GM18498 (cell line): ENCODE measurements around the gene PSMG3.

Experiments
- ATAC-seq: cut with Tn5 transposase; IDR thresholded peaks from one replicate; pipeline ENCODE4 v1.9.1; 2021; ENCODE audit warnings: mild to moderate bottlenecking, moderate library complexity; ENCODE audit not compliant: unreplicated experiment

Gene PSMG3

DNA sequence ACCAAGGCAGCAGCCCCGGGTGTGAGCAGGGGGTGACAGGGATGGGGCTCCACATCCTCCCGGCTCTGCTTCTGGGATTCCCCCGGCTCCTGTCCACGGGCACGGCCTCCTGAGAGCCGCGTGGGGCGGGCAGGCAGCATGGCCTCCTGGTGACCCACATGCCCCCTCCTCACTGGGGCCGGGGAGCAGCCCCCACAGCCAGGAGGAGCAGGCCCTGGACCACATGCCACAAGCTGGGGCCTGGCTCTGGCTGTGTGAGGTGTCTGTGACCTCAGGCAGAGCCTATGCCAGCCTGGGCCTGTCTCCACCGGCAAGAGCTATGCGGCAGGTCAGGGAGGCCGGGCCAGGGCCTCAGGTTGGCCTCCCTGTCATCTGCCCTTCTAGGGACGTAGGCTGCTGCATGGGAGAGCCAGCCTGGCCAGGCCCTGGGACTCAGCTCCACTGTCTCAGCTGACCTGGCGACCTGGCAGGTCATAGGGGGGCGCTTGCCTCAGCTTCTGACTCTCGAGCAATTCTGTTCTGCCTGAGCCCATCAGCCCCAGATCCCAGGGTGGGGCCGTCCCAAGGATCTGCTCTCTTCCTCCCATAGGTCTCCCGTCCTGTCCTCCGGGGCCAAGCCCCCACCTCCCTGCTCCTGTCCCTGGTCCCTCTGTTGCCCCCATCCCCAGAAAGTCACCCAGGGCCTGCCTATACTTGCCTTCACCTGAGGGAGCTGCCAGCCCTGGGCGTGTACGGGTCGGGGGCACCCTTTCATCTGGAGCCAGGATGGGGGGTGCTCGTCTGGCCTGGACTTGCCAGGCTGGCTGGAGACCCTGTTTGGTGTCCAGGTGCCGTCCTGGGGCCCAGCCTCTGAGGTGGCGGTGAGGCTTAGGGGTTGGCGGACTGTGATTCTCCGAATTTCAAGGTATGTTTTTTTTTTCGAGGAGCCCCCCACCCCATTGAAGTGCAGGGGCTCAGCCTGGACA is 9.9 kb downstream of the PSMG3 start:
- ATAC-seq = no peak

DNA sequence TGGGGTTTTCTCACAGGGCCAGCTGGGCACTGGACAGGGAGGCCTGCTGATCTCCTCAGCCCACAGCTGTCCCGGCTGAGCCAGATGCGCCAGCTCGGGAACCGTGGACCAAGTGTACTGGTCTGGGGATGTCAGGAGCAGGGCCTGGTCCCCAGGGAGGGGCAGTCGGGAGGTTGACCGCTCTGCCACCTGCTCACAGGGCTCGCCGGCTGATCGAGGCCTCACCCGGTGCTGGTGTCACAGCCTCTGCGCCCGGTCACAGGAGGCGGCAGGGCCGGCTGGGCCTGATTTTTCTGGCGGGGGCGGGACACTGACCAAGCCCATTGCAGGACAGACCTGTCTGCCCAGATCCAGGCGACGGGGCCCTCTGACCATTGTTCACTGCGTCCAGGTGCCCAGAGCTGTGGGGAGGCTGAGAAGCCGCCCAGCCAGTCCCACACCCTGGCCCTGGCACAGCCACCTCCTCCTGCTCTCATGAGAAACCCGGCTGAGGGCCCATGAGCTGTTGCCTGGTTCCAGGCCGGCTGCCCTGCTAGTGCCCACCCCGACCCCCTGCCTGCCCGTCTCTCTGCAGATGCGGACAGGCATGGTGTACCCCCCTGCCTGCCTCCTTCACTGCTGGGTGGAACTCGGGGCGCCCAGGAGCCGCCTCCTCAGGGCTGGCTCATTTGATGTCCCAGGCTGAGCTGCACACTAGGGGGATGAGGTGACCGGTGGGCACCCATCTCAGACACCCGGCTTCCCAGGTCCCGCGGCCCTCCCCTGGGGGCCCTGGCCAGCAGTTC is 10.8 kb downstream of the PSMG3 start:
- no peak for ATAC-seq

DNA sequence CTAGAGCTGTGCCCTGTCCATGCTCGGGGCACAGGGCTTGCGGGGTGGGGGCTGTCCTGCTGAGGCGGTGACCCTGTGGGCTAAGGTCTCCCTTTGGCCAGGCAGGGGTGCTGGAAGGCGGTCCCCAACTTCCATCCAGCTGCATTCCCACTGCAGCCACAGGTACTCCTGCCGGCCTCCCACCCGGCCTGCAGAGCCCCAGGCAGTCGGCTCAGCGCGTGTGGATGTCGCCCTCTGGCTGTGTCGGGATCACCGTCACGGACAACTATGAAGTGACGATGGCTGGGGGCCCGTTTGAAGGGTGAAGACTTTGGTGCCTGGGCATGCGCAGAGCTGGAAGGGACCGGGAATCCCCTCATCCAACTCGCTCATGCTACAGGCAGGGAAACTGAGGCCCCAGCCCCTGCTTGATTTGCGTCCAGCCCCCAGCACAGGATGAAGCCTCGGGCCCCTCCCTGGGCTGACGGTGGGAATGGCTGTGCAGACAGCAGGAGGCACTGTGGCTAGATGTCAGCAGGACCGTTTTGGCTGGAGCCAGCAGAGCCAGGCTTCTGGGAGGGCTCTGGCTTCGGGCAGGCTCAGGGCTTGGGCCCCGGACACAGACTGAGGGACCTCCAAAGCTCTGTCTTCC is 11.5 kb downstream of the PSMG3 start:
- ATAC-seq = no peak

DNA sequence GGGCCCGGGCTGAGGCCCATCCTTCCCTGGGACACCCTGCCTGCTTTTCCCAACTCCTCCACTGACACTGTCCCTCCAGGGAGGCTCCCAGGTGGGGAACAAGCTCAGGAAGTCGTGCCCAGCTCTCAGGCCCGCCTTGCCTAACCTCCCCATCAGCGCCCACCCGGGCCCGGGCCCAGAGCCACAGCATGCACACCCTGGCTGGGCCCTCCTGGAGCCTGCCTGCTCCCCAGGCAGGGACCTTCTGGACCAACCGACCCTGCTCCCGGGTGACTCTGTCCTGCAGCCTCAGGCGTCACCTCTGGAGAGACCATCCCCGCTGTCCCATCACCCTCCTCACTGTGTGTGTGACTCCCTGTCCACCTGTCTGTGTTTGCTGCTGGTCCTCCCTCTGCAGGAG is 12.1 kb downstream of the PSMG3 start:
- ATAC-seq = no peak

DNA sequence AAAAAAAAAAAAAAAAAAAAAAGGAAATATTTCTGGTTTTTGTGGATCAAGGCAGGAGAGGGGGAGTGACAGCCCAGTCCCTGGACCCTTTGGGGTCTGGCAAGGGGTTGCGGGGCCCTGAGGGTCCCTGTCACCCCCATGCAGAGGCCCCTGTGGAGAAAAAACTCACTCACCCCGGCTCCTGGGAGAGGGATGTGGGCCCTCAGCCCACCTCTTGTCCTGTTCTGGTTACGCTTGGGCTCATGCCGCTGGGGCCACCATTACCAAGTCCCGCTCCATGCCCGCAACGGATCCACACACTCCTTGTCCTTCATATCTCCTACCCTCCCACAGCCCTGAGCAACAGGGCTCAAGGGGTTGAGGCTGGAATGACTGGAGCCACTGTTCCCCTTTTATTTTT is 12.8 kb downstream of the PSMG3 start:
- ATAC-seq = no peak

DNA sequence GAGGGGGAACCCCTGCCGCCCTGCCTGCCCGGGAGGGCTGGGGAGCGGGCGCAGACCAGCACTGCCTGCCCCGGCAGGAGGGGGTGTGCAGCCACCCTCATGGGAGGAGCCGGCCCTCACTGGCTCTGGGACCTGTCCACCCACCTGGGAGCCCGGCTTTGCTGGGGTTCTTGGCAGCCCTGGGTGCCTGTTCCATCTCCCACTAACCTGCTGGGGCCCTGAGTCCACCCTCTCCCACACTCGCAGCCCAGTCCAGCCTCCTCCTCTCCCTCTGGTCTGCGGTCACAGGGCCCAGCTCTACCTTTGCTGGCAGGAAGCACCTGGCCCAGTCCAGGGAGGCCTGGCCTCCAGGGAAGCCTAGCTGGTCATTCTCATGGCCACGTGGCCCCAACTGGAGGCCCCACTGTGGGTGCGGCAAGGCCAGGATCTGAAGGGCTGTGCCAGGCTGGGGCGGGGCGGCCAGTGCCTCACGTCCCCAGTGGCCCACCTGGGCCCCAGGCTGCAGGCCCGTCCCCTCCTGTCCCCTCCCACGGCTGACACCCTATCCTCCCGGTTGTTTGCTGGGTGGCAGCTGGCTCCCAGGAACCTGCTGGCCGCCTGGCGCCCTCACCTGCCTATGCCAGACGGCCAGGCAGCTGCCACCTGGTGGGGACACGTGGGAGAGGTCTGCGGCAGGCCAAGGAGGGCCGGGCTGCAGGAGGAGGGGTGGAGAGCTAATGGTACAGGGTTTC is 13.9 kb downstream of the PSMG3 start, which contains the start of gene TMEM184A:
TSS of gene TMEM184A (minus strand) at position 393 of the 731 bp plus-strand sequence. CDS start 721 bp downstream, outside the sequence.
- ATAC-seq = peak; percentile 50

DNA sequence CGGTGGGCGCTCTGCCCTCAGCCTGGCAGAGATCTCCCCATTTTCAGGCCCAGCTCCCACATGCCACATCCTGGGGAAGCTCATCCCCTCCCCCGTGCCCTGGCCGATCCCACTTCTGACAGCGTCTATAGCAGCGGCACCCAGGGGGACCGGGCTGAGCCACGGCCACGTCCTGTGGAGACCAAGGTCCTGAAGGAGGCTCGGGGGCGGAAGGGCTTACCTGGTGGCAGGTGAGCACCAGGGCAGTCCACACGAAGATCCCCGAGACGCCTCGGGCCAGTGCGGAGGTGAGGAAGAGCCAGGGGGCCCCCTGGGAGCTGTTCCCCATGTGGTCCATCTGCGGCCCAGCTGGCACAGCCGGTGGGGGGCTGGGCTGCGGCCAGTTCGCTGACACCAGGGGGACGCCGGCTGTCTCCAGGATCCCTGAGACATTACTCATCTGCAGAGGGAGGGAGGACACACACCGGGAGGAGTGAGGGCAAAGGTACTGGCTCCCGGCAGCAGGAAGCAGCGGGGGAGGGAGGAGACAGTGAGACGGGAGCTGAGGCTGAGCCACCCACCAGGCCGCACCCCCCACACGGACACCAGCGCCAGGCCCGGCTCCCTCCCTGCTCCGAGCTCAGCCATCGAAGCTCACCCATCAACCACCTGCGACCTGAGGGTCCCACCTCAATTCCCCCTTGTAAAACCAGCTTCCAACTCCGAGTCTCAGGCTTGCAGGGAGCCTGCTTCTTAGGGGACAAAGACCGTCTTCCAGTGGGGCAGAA is 14.6 kb downstream of the PSMG3 start:
- no peak for ATAC-seq

DNA sequence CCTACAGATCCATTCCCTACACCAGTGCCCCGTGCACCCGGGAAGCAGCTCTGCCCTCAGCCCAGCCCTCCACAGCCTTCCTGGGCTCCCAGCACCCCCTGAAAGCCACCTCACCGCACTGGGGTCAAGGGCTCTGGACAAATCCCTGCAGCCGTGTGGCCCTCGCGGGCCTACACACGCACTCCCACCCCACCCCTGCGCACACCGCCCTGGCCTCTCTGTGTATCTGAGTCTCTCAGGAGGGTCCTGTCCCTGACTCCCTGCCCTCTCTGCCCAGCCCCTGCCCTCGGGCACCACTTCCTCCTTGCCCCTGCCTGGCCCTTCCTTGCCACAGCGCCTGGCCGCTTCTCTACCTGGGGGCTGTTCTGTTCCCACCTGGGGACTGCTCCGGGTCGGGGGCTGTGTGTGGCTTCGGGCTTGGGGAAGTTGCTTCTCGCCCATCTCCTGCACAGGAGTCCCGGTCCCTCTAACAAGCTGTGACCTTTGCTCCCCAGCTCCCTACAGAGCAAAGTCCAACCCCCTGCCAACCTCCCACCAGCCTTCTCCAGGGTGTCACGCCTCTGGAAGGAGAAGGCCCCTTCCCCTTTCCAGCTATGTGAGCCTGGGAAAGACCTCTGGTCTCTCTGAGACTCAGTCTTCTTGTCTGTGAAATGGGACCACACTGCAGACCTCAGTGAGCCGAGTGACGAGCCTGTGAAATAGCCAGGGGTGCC is 15.3 kb downstream of the PSMG3 start:
- ATAC-seq = no peak

DNA sequence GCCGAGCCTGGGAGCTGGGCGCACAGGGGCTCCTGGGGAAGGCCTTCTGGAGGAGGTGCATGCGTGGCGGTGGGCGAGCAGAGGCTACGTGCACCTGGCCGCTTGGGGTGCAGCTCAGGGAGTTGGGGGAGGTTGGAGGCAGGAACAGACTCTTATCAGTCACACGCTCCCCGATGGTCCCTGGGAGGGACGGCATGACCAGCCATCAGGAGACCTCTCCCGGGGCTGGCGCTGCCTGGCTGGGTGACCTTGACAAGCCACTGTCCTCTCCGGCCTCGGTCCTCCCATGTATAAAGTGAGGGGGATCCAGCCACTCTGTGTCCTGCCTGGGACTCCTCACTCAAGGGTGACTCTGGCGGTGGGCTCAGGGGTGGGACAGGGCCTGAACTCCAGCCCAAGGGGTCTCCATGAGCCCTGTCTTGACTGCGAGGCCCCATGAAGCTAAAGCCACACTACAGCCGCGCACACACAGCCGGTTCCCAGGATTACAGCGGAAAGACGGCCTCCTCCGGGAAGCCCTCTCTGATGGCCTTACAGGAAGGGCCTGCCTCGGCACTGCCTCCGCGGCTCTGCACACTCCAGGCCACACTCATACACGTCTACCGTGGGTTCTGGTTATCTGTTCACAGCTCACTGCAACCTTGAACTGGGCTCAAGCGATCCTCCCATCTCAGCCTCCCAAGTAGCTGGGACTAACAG is 16.2 kb downstream of the PSMG3 start:
- no peak for ATAC-seq

DNA sequence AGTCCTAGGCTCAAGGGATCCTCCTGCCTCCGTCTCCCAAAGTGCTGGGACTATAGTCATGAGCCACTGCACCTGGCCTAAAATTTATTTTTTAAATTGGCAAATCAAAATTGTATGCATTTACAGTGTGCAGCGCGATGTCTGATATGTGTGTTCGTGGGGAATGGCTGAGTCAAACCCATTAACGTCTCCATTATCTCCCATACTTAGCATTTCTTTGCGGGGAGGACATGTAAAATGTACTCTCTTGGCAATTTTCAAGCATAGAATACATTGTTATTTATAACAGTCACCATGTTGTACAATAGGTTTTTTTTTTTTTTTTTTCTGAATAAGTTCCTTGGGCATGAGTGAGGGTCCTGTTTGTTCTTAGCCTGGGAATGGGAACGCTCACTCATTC is 17.6 kb downstream of the PSMG3 start:
- ATAC-seq = no peak

DNA sequence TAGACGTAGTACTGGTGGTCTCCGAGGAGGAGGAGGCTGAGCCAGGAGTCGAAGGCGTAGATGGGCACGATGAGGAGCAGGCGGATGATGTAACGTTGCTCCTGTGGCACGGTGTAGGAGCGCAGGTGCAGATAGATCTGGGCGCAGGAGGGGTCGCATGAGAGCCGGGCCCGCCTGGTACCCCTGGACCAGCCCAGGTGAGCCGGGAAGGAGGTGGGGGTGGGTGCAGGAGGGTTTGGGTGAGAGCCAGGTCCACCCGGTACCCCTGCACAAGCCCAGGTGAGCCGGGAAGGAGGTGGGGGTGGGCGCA is 19.0 kb downstream of the PSMG3 start:
- no peak for ATAC-seq

DNA sequence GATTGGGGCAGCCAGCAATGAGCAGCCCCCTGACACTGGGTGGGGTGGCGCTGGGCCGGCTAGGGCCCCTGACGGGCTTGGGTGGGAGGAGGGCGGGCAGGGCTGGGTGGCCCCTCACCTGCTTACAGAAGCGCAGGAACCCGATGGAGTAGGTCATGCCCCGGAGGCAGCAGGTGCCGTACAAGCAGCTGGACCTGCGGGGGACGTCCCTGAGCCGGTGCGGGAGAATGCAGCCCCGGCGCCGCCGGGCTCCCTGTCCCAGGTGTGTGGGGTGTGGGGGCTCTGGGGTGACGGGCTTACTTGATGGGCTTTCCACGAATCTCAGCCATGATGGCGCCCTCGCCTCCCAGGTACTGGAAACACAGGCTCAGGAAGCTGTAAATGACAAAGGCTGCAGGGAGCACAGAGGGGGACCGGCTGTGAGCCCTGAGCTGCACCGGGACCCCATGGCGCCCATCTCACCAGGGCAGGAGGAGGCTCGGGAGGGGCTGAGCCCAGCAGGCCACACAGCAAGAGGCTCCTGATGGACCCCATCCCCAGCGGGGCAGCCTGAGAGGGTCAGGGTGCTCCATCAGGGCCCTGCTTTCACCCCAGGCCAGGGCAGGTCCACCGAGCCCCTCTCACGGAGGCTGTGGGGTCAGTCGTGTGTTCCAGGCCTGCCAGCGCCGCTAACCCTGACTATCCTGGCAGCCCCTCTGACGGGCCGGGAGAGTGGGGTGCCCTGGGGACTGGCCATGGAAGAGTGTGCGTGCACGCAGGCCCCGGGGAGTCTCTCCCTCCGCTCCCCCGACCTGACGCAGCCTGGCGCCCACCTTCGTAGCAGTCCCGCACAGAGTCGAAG is 19.6 kb downstream of the PSMG3 start:
- no peak for ATAC-seq

DNA sequence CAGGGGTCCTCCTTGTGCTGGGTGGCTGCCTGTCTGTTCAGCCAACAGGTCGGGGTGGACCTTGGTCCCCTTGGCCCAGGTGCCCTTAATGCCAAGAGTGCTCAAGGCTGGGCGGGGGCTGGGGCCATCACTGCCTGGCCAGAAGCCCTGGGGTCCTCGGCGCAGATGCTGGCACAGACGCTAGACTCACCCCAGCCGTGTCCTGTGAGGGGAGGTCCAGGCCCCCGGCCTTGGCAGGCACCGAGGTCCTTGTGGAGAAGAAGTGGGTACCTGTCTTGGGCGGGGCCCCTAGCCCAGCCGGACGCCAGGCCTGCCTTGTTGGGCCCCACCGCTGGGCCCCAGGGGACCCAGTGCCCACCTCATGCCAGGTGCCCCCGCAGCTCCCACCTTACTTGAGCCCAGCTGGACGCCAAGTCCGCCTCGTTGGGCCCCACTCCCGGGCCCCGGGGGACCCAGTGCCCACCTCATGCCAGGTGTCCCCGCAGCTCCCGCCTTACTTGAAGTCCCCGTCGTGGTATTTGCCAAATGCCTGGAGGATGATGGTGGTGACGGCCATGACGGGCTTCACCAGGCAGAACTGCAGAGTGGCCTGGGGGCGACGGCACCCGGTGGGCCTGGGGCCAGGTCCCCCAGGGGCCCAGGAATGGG is 20.4 kb downstream of the PSMG3 start:
- no peak for ATAC-seq

DNA sequence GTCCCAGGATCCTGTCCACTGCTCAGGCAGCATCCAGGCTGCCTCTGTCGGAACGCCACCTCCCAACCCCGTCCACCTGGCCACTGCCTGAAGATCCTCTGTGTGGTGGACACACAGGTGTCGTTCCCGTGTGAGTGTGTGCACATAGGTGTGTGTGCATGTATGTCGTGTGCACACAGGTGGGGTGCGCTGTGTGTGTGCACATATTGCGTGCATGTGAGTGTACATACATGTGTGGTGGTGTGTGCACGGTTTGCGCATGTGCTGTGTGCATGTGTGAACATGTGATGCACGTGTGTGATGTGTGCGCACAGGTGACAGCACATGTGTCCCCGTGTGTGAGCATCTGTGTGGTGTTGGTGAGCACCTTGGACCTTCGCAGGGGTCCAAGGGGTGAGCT is 20.9 kb downstream of the PSMG3 start:
- no peak for ATAC-seq

DNA sequence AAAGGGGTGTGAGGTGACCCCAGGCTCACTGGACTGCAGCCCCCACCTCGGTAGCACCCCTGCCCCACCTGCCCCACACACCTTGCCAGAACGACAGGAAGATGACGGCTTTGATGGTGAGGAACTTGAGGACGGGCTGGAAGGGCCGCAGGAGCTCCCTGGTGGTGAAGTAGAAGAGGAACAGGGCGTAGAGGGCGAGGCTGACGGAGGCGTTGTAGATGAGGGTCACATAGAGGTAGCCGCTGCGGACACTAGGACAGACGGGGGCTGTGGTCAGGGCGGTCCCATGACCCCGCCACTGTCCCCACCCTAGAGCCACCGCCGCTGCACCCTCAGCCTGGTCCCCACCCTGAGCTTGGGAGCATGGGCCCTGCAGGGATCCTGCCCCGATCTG is 21.4 kb downstream of the PSMG3 start:
- ATAC-seq = no peak

DNA sequence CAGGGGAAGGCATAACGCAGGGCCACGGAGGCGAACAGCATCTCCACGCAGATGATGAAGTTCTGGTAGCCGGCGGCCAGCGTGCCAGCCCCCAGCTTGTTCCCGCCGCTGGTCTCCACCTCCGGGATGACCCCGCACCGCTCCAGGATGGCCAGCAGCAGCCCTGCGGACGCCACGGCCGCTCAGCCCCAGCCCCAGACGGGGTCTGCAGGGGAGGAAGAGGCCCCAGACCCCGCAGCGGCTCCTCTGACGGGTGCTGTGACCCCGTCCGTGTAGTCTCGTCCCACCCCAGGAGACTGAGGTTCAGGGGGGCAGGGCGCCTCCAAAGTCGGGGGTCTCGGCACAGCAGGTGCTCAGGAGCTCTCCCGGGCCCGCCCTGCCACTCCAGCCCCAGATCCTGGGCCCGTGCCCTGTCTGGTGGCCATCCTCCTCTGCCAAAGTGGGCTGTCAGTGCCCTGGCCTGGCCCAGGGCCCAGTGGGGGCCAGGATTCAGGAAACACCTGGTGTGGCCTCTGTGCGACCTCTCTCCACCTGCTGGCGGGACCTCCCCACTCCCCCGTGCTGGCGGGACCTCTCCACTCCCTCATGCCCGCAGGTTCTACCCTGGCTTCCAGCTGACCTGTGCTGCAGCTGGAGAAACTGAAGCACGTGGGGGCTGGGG is 21.9 kb downstream of the PSMG3 start:
- ATAC-seq = no peak
